Esophagus squamous epithelium (tissue), 5 donors: ENCODE data around the gene HAUS7. TPM values are rescaled to one million over a fixed set of nuclear protein-coding genes. Genes with fewer than 3 reads are reported as not detected.

Experiments
- DNase-seq: peaks from one replicate; lab custom pipeline; 2025; lab: John Stamatoyannopoulos, UW
- H3K27ac ChIP-seq, 4 donors: fragments of 200-600 bp; sonication (generic); one replicate each; pipeline ENCODE4 v1.5.1; 2016 to 2019; ENCODE audit warnings: mild to moderate bottlenecking in 1 of 4
- H3K27me3 ChIP-seq, 4 donors: fragments of 200-600 bp; sonication (generic); 1 replicate in 3 of 4; 2 replicates in 1 of 4; pipeline versions ENCODE4 v1.5.1 to v1.6.0; 2017 to 2021; ENCODE audit warnings: antibody characterized with exemption in 1 of 4
- H3K36me3 ChIP-seq, 3 donors: fragments of 200-600 bp; sonication (generic); one replicate each; pipeline ENCODE4 v1.5.1; 2016 to 2019
- H3K4me1 ChIP-seq, 3 donors: fragments of 200-600 bp; sonication (generic); one replicate each; pipeline ENCODE4 v1.5.1; 2017 to 2019
- H3K4me3 ChIP-seq, 4 donors: fragments of 200-600 bp; sonication (generic); 1 replicate in 3 of 4; 2 replicates in 1 of 4; pipeline ENCODE4 v1.5.1; 2016 to 2019; ENCODE audit warnings: mild to moderate bottlenecking in 2 of 4, moderate library complexity in 1 of 4
- H3K9me3 ChIP-seq, 3 donors: fragments of 200-600 bp; sonication (generic); one replicate each; pipeline ENCODE4 v1.5.1; 2016 to 2019
- POLR2A ChIP-seq, 4 donors: fragments of 450-650 bp; IDR thresholded peaks; one replicate each; pipeline ENCODE4 v1.6.1; 2017; ENCODE audit warnings: antibody characterized with exemption in 4 of 4, mild to moderate bottlenecking in 4 of 4, moderate library complexity in 3 of 4
- WGBS, 2 donors: methylation state at CpG; one replicate each; pipeline ENCODE4 v1.1.5; 2018; 5-methylcytosine and 5-hydroxymethylcytosine counted together
- intact Hi-C: fragments of 100-400 bp; cut with DNase I; formaldehyde crosslinking; loops from one replicate; pipeline ENCODE4 v1.15.0; 2022
- total RNA-seq, 4 donors: library from RNA; depleted of rRNA; stranded (reverse); fragments of >200 nt; gene quantifications; one replicate each; pipeline ENCODE4 v1.1.0, GENCODE V29; 2016
- TF ChIP-seq, protein P1 (sequence below), 6 experiments: fragments of 450-650 bp in 4 of 6; fragments of 200-600 bp in 2 of 6; sonication (generic) in 2 of 6; IDR thresholded peaks; one replicate each; pipeline ENCODE4 v1.5.1; 2016 to 2019; ENCODE audit warnings: antibody characterized with exemption in 6 of 6, mild to moderate bottlenecking in 4 of 6, moderate library complexity in 4 of 6
- donor health status: DM: yes; HTN: yes; CAD: no.

HAUS7 gene
- total RNA-seq, 4 donors from 2014 or later: 8.8 to 21.0 (median 12.1) TPM

GRCh38 chrX:153458476-153458875 lies 11.9 kb downstream of the HAUS7 start:
- Histone ChIP-seq H3K36me3 (peaks cover 0 to 37% (median 0%) of the 10 kb centered on the region in 3 donors), H3K4me3 (no peak overlapping the region), H3K9me3 (no peaks in the 10 kb centered on the region), H3K27ac (no peak overlapping the region), H3K27me3 (no peaks in the 10 kb centered on the region), H3K4me1 (peaks cover 0 to 16% (median 0%) of the 10 kb centered on the region in 3 donors)
- no peak for DNase-seq
- WGBS, 2 donors: 62 to 92% methylated on average over 3 to 4 of the region's 4 CpGs
- intact Hi-C loops: no loop called here
- TF ChIP-seq, protein P1, sequence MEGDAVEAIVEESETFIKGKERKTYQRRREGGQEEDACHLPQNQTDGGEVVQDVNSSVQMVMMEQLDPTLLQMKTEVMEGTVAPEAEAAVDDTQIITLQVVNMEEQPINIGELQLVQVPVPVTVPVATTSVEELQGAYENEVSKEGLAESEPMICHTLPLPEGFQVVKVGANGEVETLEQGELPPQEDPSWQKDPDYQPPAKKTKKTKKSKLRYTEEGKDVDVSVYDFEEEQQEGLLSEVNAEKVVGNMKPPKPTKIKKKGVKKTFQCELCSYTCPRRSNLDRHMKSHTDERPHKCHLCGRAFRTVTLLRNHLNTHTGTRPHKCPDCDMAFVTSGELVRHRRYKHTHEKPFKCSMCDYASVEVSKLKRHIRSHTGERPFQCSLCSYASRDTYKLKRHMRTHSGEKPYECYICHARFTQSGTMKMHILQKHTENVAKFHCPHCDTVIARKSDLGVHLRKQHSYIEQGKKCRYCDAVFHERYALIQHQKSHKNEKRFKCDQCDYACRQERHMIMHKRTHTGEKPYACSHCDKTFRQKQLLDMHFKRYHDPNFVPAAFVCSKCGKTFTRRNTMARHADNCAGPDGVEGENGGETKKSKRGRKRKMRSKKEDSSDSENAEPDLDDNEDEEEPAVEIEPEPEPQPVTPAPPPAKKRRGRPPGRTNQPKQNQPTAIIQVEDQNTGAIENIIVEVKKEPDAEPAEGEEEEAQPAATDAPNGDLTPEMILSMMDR (IDR thresholded peaks at IDR 0.05): no peak
- no peak for TF ChIP-seq POLR2A (IDR thresholded peaks at IDR 0.05)

- H3K4me1 ChIP-seq: peaks cover 0 to 11% (median 0%) of the 10 kb centered on the region in 3 donors
- no peak overlapping the region for H3K27ac ChIP-seq
- intact Hi-C loops: no loop called here
- DNase-seq: no peak
- H3K9me3 ChIP-seq: no peaks in the 10 kb centered on the region
- WGBS, 2 donors: 90 to 91% methylated on average over 4 to 9 of the region's 17 CpGs
- no peak overlapping the region for H3K4me3 ChIP-seq
- peaks cover 0 to 37% (median 0%) of the 10 kb centered on the region in 3 donors for H3K36me3 ChIP-seq
- no peak for TF ChIP-seq POLR2A (IDR thresholded peaks at IDR 0.05)
- TF ChIP-seq, protein P1 (IDR thresholded peaks at IDR 0.05): no peak
- no peaks in the 10 kb centered on the region for H3K27me3 ChIP-seq
Measured at GRCh38 chrX:153457827-153458466, 12.4 kb downstream of the HAUS7 start.

GRCh38 chrX:153457136-153457825 lies 13.1 kb downstream of the HAUS7 start:
- Histone ChIP-seq H3K36me3 (peaks cover 0 to 30% (median 0%) of the 10 kb centered on the region in 3 donors), H3K9me3 (no peaks in the 10 kb centered on the region), H3K4me3 (no peak overlapping the region), H3K4me1 (peaks cover 0 to 10% (median 0%) of the 10 kb centered on the region in 3 donors), H3K27me3 (no peaks in the 10 kb centered on the region), H3K27ac (no peak overlapping the region)
- intact Hi-C loops: no loop called here
- DNase-seq: no peak
- WGBS, 2 donors: 50 to 93% methylated on average over 2 to 5 of the region's 18 CpGs
- TF ChIP-seq, protein P1 (IDR thresholded peaks at IDR 0.05): no peak
- TF ChIP-seq POLR2A (IDR thresholded peaks at IDR 0.05): no peak

DNA sequence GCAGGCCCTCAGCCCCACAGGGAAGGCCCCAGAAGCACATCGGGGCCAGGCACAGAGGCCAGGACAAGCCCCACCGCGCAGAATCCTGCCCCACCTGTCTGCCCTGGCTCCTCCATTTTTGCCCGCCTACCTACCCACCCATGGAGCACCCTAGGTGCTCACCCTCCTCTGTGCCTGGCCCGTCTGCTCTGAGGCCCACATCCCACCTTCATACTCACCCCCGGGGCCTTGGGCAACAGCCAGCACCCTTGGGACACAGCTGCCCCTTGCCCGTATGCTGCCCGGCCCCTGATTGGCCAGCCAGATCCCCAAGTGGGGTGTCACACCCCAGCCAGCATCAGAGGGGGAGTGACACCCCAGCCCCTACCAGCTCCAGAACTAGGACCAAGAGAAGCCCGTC lies 13.7 kb downstream of the HAUS7 start:
- Histone ChIP-seq H3K4me1 (peaks cover 0 to 10% (median 0%) of the 10 kb centered on the region in 3 donors), H3K36me3 (peaks cover 0 to 27% (median 0%) of the 10 kb centered on the region in 3 donors), H3K9me3 (no peaks in the 10 kb centered on the region), H3K27ac (no peak overlapping the region), H3K4me3 (no peak overlapping the region), H3K27me3 (no peaks in the 10 kb centered on the region)
- WGBS, 2 donors: 83% methylated on average over 4 of the region's 9 CpGs; no CpG with 5 or more reads in 1 of the 2 donors
- TF ChIP-seq, protein P1 (IDR thresholded peaks at IDR 0.05): no peak
- no peak for TF ChIP-seq POLR2A (IDR thresholded peaks at IDR 0.05)
- DNase-seq: no peak
- intact Hi-C loops: no loop called here

DNA sequence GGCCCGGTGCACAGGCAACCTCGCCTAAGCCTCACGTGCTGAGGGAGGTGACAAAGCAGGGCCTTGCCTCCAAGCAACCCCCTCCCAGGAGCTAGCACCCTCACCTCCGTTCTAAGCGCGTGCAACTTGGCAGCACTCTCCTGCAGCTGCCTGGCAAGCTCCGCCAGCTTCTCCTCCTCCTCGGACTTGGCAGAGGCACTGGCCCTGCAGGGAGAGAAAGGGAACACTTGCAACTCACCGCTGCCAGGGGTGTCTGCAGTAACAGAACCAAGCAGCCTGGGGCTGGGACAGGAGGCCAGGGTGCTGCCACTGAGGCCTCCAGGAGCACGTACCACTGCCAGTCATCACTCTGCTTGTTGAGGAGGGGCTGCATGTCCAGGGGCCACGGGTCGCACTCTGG lies 14.2 kb downstream of the HAUS7 start:
- DNase-seq: no peak

More for the DNA sequence above, 14.2 kb downstream of the HAUS7 start:
- Histone ChIP-seq H3K36me3 (peaks cover 0 to 30% (median 0%) of the 10 kb centered on the region in 3 donors), H3K9me3 (no peaks in the 10 kb centered on the region), H3K4me3 (no peak overlapping the region), H3K27ac (no peak overlapping the region), H3K27me3 (no peaks in the 10 kb centered on the region), H3K4me1 (peaks cover 0 to 10% (median 0%) of the 10 kb centered on the region in 3 donors)
- no peak for TF ChIP-seq POLR2A (IDR thresholded peaks at IDR 0.05)
- TF ChIP-seq, protein P1 (IDR thresholded peaks at IDR 0.05): no peak
- intact Hi-C loops: no loop called here
- no CpG with 5 or more reads among the region's 12 CpGs for WGBS, 2 donors
